Thyroid gland (tissue), 4 donors: ENCODE results near the gene DLG1. TPM values are rescaled to one million over a fixed set of nuclear protein-coding genes. Genes with fewer than 3 reads are reported as not detected.

Experiments
- DNase-seq, 2 donors: peaks; one replicate each; pipeline ENCODE4 v3.0.0-alpha.2; 2019
- H3K27ac ChIP-seq, 3 donors: fragments of 200-600 bp; sonication (generic); 1 replicate in 2 of 3; 2 replicates in 1 of 3; pipeline ENCODE4 v1.5.1; 2016 to 2019; ENCODE audit warnings: mild to moderate bottlenecking in 1 of 3, moderate library complexity in 1 of 3
- H3K27me3 ChIP-seq: fragments of 200-600 bp; sonication (generic); one replicate; pipeline ENCODE4 v1.5.1; 2019
- H3K36me3 ChIP-seq, 2 donors: fragments of 200-600 bp; sonication (generic); one replicate each; pipeline ENCODE4 v1.5.1; 2016 to 2019
- H3K4me1 ChIP-seq, 2 donors: fragments of 200-600 bp; sonication (generic); one replicate each; pipeline ENCODE4 v1.5.1; 2017 to 2019
- H3K4me3 ChIP-seq, 3 donors: fragments of 200-600 bp; sonication (generic); replicated peaks in 1 of 3; 1 replicate in 2 of 3; 2 replicates in 1 of 3; pipeline ENCODE4 v1.5.1; 2016; ENCODE audit warnings: mild to moderate bottlenecking in 1 of 3
- H3K9me3 ChIP-seq: fragments of 200-600 bp; sonication (generic); one replicate; pipeline ENCODE4 v1.5.1; 2017
- POLR2A ChIP-seq, 2 donors: fragments of 450-650 bp; IDR thresholded peaks; one replicate each; pipeline ENCODE4 v1.6.1; 2017; ENCODE audit warnings: antibody characterized with exemption in 2 of 2, mild to moderate bottlenecking in 2 of 2, moderate library complexity in 1 of 2
- WGBS, 2 donors: methylation state at CpG; one replicate each; pipeline ENCODE4 v1.1.5; 2017; 5-methylcytosine and 5-hydroxymethylcytosine counted together
- intact Hi-C: fragments of 100-400 bp; cut with DNase I; formaldehyde crosslinking; loops from one replicate; pipeline ENCODE4 v1.15.1; 2023
- total RNA-seq, 4 donors: library from RNA; depleted of rRNA; stranded (reverse); fragments of >200 nt; gene quantifications; one replicate each; pipeline ENCODE4 v1.2.3, GENCODE V29; 2016
- TF ChIP-seq, protein P1 (sequence below), 6 experiments: fragments of 200-600 bp in 3 of 6; fragments of 450-650 bp in 3 of 6; sonication (generic) in 3 of 6; IDR thresholded peaks; one replicate each; pipeline ENCODE4 v1.5.1; 2016 to 2019; ENCODE audit warnings: antibody characterized with exemption in 6 of 6, mild to moderate bottlenecking in 2 of 6, inconsistent platforms in 1 of 6, moderate library complexity in 1 of 6

DLG1 gene
- total RNA-seq, 4 donors from 2014 or later: 111 to 233 (median 174) TPM

GRCh38 chr3:197027896-197028727 is 270.3 kb downstream of the DLG1 start:
- Histone ChIP-seq H3K27ac (no peak overlapping the region), H3K27me3 (no peaks in the 10 kb centered on the region), H3K9me3 (no peaks in the 10 kb centered on the region), H3K4me1 (peaks cover 16 to 36% of the 10 kb centered on the region in 2 donors), H3K36me3 (no peaks in the 10 kb centered on the region), H3K4me3 (no peak overlapping the region)
- 72 to 83% methylated on average over 12 to 17 of the region's 22 CpGs for WGBS, 2 donors
- no peak for DNase-seq
- TF ChIP-seq, protein P1, sequence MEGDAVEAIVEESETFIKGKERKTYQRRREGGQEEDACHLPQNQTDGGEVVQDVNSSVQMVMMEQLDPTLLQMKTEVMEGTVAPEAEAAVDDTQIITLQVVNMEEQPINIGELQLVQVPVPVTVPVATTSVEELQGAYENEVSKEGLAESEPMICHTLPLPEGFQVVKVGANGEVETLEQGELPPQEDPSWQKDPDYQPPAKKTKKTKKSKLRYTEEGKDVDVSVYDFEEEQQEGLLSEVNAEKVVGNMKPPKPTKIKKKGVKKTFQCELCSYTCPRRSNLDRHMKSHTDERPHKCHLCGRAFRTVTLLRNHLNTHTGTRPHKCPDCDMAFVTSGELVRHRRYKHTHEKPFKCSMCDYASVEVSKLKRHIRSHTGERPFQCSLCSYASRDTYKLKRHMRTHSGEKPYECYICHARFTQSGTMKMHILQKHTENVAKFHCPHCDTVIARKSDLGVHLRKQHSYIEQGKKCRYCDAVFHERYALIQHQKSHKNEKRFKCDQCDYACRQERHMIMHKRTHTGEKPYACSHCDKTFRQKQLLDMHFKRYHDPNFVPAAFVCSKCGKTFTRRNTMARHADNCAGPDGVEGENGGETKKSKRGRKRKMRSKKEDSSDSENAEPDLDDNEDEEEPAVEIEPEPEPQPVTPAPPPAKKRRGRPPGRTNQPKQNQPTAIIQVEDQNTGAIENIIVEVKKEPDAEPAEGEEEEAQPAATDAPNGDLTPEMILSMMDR (IDR thresholded peaks at IDR 0.05): no peak
- TF ChIP-seq POLR2A (IDR thresholded peaks at IDR 0.05): no peak
- intact Hi-C loops: loop anchor here (2.0 kb wide), 1 partner anchor 49 kb away; no protein-coding TSS in a partner anchor

DNA sequence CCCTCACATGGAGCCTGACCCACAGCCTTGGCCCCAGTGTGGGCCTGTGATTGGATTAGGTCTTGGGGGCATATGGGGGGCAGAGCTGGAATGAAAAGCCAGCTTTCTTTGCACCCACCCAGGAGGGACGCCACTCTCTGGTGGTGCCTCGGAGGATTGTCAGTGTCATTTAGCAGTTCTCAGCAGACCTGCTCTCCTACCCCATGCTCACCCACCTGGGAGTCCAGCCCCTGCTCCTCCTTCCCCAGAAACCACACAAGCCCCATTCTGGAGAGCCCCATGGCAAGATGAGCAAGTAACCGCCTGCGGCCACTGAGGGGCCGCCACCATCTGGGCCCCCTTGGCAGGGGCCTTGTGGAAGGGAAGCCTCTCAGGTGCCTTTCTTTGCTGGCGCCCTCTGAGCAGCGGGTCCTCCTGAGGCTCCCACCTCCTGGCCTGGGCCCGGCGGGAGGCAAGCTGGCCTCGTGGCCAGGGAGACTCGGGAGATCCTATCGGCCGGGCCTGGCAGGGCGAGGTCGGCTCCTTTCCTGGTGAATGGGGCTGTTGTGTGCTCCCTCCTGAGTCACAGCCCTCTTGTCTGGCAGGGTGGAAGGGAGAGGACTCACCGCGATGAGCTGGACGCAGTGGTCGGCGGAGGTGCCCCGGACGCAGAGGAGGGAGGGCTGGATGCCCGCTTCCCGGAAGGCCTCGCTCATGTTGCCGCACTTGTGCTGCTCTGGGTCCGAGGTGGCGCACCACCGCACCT is 271.1 kb downstream of the DLG1 start:
- H3K27me3 ChIP-seq: no peaks in the 10 kb centered on the region
- no peak for TF ChIP-seq POLR2A (IDR thresholded peaks at IDR 0.05)
- TF ChIP-seq, protein P1 (IDR thresholded peaks at IDR 0.05): no peak
- H3K4me1 ChIP-seq: peaks cover 24 to 43% of the 10 kb centered on the region in 2 donors
- WGBS, 2 donors: 97 to 99% methylated on average over 8 to 13 of the region's 29 CpGs
- DNase-seq: no peak
- no peak overlapping the region for H3K4me3 ChIP-seq
- H3K9me3 ChIP-seq: no peaks in the 10 kb centered on the region
- intact Hi-C loops: no loop called here
- no peaks in the 10 kb centered on the region for H3K36me3 ChIP-seq
- H3K27ac ChIP-seq: no peak overlapping the region

DNA sequence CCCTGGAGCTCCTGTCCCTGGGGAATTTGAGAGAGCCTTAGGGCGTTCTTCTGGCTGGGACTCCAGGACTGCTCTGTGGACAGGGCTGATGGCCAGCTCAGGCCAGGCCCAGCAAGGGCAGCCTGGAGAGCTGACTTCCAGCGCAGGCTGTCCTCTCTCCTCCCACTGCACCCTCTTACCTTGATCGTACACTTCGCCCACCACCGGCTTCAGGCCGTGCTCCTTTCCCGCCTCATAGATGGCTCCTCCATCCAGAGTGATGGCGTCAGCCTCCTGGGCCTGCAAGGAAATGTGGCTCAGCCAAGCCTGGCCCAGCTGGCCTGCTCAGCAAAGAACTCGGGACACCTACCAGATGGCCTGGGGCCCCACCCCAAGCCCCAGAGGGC is 271.9 kb downstream of the DLG1 start:
- Histone ChIP-seq H3K4me1 (peaks cover 24 to 37% of the 10 kb centered on the region in 2 donors), H3K9me3 (no peaks in the 10 kb centered on the region), H3K4me3 (no peak overlapping the region), H3K36me3 (no peaks in the 10 kb centered on the region), H3K27me3 (no peaks in the 10 kb centered on the region), H3K27ac (no peak overlapping the region)
- TF ChIP-seq, protein P1 (IDR thresholded peaks at IDR 0.05): no peak
- TF ChIP-seq POLR2A (IDR thresholded peaks at IDR 0.05): no peak
- 94 to 99% methylated on average over 7 to 9 of the region's 9 CpGs for WGBS, 2 donors
- intact Hi-C loops: no loop called here
- DNase-seq: no peak

DNA sequence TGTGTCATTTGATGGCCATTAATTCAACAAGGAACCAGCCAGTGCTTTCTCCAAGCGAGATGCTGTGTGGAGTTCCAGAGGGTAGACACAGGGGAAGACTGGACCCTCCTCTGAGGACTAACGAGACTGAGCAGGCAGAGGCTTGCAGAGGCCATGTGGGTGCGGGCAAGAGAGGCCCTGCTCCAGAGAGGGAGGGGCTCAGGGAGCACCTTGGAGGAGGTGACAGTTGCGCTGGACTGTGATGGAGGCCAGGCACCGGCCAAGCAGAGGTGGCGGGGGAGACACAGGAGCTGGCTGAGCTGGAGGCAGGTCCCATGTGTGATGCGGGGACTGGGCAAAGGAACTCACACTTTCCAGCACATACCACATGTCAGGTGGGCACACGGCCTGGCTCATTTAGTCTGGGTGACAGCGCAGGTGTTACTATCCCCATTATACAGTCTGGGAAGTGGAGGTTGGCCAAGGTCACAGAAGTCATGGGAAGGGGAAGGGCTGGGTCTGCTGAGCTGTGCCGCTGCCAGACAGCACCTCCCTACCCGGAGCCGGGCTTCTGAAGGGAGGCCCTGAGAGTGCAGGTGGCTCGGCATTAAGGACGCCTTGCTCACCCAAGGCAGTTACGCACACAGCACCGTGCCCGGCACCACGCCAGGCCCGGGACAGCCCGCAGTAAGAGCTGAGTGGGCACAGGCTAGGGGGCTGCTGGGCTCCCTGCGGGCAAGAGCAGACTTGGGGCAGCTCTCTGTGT is 272.5 kb downstream of the DLG1 start:
- Histone ChIP-seq H3K27ac (no peak overlapping the region), H3K27me3 (no peaks in the 10 kb centered on the region), H3K4me1 (peaks cover 24 to 31% of the 10 kb centered on the region in 2 donors), H3K36me3 (no peaks in the 10 kb centered on the region), H3K4me3 (no peak overlapping the region), H3K9me3 (no peaks in the 10 kb centered on the region)
- no peak for TF ChIP-seq POLR2A (IDR thresholded peaks at IDR 0.05)
- TF ChIP-seq, protein P1 (IDR thresholded peaks at IDR 0.05): no peak
- DNase-seq: no peak
- intact Hi-C loops: no loop called here
- 89 to 93% methylated on average over 9 to 18 of the region's 21 CpGs for WGBS, 2 donors
